Liver (tissue), 9 donors: ENCODE results near the gene EXOSC10. TPM values are rescaled to one million over a fixed set of nuclear protein-coding genes. Genes with fewer than 3 reads are reported as not detected.

ENCODE experiments used
- DNase-seq: peaks from one replicate; pipeline ENCODE4 v3.0.0-alpha.2; 2017; ENCODE audit warnings: low spot score
- H3K27ac ChIP-seq, 2 donors: one replicate each; pipeline ENCODE4 v1.7.0; 2013; ENCODE audit warnings: inconsistent platforms in 2 of 2, low read length in 2 of 2, control low read depth in 1 of 2, low read depth in 1 of 2, mild to moderate bottlenecking in 1 of 2
- H3K27me3 ChIP-seq, 4 donors: one replicate each; pipeline versions ENCODE4 v1.6.1 to v1.7.0; 2013; ENCODE audit warnings: low read length in 3 of 4, inconsistent platforms in 1 of 4, mild to moderate bottlenecking in 1 of 4, moderate library complexity in 1 of 4; ENCODE audit not compliant: control insufficient read depth in 4 of 4, insufficient read depth in 4 of 4
- H3K36me3 ChIP-seq, 4 donors: one replicate each; pipeline versions ENCODE4 v1.6.1 to v1.7.0; 2013; ENCODE audit warnings: low read length in 3 of 4, mild to moderate bottlenecking in 3 of 4, low read depth in 1 of 4, moderate library complexity in 1 of 4; ENCODE audit not compliant: control insufficient read depth in 4 of 4, insufficient read depth in 3 of 4
- H3K4me1 ChIP-seq, 4 donors: one replicate each; pipeline versions ENCODE4 v1.6.1 to v1.7.0; 2013; ENCODE audit warnings: low read length in 3 of 4, mild to moderate bottlenecking in 3 of 4, moderate library complexity in 1 of 4; ENCODE audit not compliant: control insufficient read depth in 4 of 4, insufficient read depth in 4 of 4
- H3K4me3 ChIP-seq, 3 donors: one replicate each; pipeline versions ENCODE4 v1.6.1 to v1.7.0; 2013; ENCODE audit warnings: low read length in 3 of 3, control low read depth in 1 of 3, low read depth in 1 of 3, mild to moderate bottlenecking in 1 of 3
- H3K9ac ChIP-seq, 2 donors: one replicate each; pipeline ENCODE4 v1.7.0; 2013; ENCODE audit warnings: low read length in 2 of 2, mild to moderate bottlenecking in 2 of 2, moderate library complexity in 2 of 2, control low read depth in 1 of 2, low read depth in 1 of 2
- H3K9me3 ChIP-seq, 4 donors: one replicate each; pipeline versions ENCODE4 v1.6.1 to v1.7.0; 2013; ENCODE audit warnings: low read length in 3 of 4; ENCODE audit not compliant: control insufficient read depth in 4 of 4
- CTCF ChIP-seq: fragments of 150-350 bp; IDR thresholded peaks from 2 replicates; pipeline ENCODE4 v1.5.1; 2017; ENCODE audit warnings: improper control_type of control experiment, low read depth, low read length; ENCODE audit not compliant: missing input control
- FOXA1 ChIP-seq: IDR thresholded peaks from 2 replicates; pipeline ENCODE4 v1.6.1; 2016; ENCODE audit warnings: antibody characterized with exemption
- FOXA2 ChIP-seq: IDR thresholded peaks from 2 replicates; pipeline ENCODE4 v1.6.1; 2016; ENCODE audit warnings: antibody characterized with exemption
- GABPA ChIP-seq, 2 donors: IDR thresholded peaks in 1 of 2; conservative IDR thresholded peaks in 1 of 2; 2 replicates each; pipeline ENCODE4 v1.6.1; 2016; ENCODE audit warnings: antibody characterized with exemption in 2 of 2, mild to moderate bottlenecking in 1 of 2, moderate library complexity in 1 of 2
- HNF4A ChIP-seq, 2 donors: conservative IDR thresholded peaks; 2 replicates each; pipeline ENCODE4 v1.6.1; 2016; ENCODE audit warnings: antibody characterized with exemption in 2 of 2, mild to moderate bottlenecking in 2 of 2
- HNF4G ChIP-seq: IDR thresholded peaks from 2 replicates; pipeline ENCODE4 v1.6.1; 2016; ENCODE audit warnings: antibody characterized with exemption
- JUND ChIP-seq, 2 donors: IDR thresholded peaks; 2 replicates each; pipeline ENCODE4 v1.6.1; 2016; ENCODE audit warnings: antibody characterized with exemption in 2 of 2
- MAX ChIP-seq: IDR thresholded peaks from 2 replicates; pipeline ENCODE4 v1.6.1; 2016; ENCODE audit warnings: antibody characterized with exemption
- NR2F2 ChIP-seq: IDR thresholded peaks from 2 replicates; pipeline ENCODE4 v1.6.1; 2016; ENCODE audit warnings: antibody characterized with exemption
- REST ChIP-seq: IDR thresholded peaks from 2 replicates; pipeline ENCODE4 v1.6.1; 2016; ENCODE audit warnings: antibody characterized with exemption, mild to moderate bottlenecking
- RXRA ChIP-seq, 2 donors: IDR thresholded peaks; 2 replicates each; pipeline ENCODE4 v1.6.1; 2017 to 2018; ENCODE audit warnings: antibody characterized with exemption in 2 of 2, mild to moderate bottlenecking in 1 of 2
- SP1 ChIP-seq: IDR thresholded peaks from 2 replicates; pipeline ENCODE4 v1.6.1; 2018; ENCODE audit warnings: antibody characterized with exemption, mild to moderate bottlenecking
- TAF1 ChIP-seq: conservative IDR thresholded peaks from 2 replicates; pipeline ENCODE4 v1.6.1; 2016; ENCODE audit warnings: antibody characterized with exemption, mild to moderate bottlenecking
- ZBTB33 ChIP-seq: IDR thresholded peaks from 2 replicates; pipeline ENCODE4 v1.6.1; 2016; ENCODE audit warnings: antibody characterized with exemption
- WGBS: extraction: QIAGEN DNeasy Blood & Tissue Kit; methylation state at CpG from one replicate; pipeline ENCODE4 v1.1.7; 2013; 5-methylcytosine and 5-hydroxymethylcytosine counted together
- polyA plus RNA-seq, 2 donors: library from polyadenylated mRNA; stranded (reverse) in 1 of 2; unstranded in 1 of 2; fragments of 200-250 nt in 1 of 2; fragments of >200 nt in 1 of 2; fragmentation: Nextera tagmentation in 1 of 2; extraction: Ambion mirVana in 1 of 2; gene quantifications; one replicate each; pipeline versions ENCODE4 v1.2.1 to v1.2.3, GENCODE V29; 2013 to 2015
- total RNA-seq, 2 donors: library from RNA; depleted of rRNA; stranded (reverse); fragments of >200 nt; gene quantifications; one replicate each; pipeline ENCODE4 v1.2.3, GENCODE V29; 2014
- donor health status: healthy.
- donor health status: healthy.
- donor health status: healthy.
- donor health status: healthy.
- donor health status: healthy.

EXOSC10 gene
- total and polyA plus RNA-seq, 4 donors, result 11.3 to 29.2 (median 20.9) TPM

- TF ChIP-seq ZBTB33 (no peak), FOXA1 (no peak), JUND (IDR thresholded peaks at IDR 0.05) (no peak), NR2F2 (no peak), SP1 (no peak)
Observed at GRCh38 chr1:11054181-11054580, 45.5 kb downstream of the EXOSC10 start (continued).

GRCh38 chr1:11053758-11054137, 45.9 kb downstream of the EXOSC10 start:
- no peak overlapping the region for H3K4me3 ChIP-seq
- H3K4me1 ChIP-seq, result peaks cover 0 to 12% (median 6%) of the 10 kb centered on the region in 4 donors
- no peak for DNase-seq
- H3K9ac ChIP-seq, result no peak overlapping the region
- H3K36me3 ChIP-seq, result peaks cover 0 to 15% (median 6%) of the 10 kb centered on the region in 4 donors
- TF ChIP-seq REST (peak; percentile 98), TAF1 (no peak), HNF4A (conservative IDR thresholded peaks at IDR 0.05) (peak in 1 of 2 donors; percentile 44)
- no peaks in the 10 kb centered on the region for H3K27me3 ChIP-seq
- no peak overlapping the region for H3K27ac ChIP-seq
- no peaks in the 10 kb centered on the region for H3K9me3 ChIP-seq
- 73% methylated on average over 10 of the region's 10 CpGs for WGBS

GRCh38 chr1:11052839-11053757, 46.6 kb downstream of the EXOSC10 start:
- Histone ChIP-seq H3K9ac (no peak overlapping the region), H3K36me3 (peaks cover 0 to 15% (median 6%) of the 10 kb centered on the region in 4 donors), H3K9me3 (no peaks in the 10 kb centered on the region), H3K27ac (no peak overlapping the region), H3K4me3 (no peak overlapping the region), H3K27me3 (no peaks in the 10 kb centered on the region), H3K4me1 (peaks cover 0 to 10% (median 3%) of the 10 kb centered on the region in 4 donors)
- WGBS, result 62% methylated on average over 29 of the region's 29 CpGs
- DNase-seq, result no peak
- TF ChIP-seq RXRA (IDR thresholded peaks at IDR 0.05) (no peak), REST (no peak), MAX (no peak), SP1 (no peak), ZBTB33 (no peak), HNF4G (no peak), CTCF (no peak), GABPA (IDR thresholded peaks at IDR 0.05 in 1 of 2, conservative IDR thresholded peaks at IDR 0.05 in 1 of 2) (no peak), NR2F2 (no peak), FOXA2 (no peak), FOXA1 (no peak), TAF1 (no peak)
